DMS153 treated with DMSO at 0.1 percent for 48 hours (cell line): ENCODE results near the gene USP22.

ENCODE experiments used
- DNase-seq: peaks from one replicate; lab custom pipeline; 2025; ENCODE audit not compliant: unreplicated experiment; lab: John Stamatoyannopoulos, UW

Gene USP22

DNA sequence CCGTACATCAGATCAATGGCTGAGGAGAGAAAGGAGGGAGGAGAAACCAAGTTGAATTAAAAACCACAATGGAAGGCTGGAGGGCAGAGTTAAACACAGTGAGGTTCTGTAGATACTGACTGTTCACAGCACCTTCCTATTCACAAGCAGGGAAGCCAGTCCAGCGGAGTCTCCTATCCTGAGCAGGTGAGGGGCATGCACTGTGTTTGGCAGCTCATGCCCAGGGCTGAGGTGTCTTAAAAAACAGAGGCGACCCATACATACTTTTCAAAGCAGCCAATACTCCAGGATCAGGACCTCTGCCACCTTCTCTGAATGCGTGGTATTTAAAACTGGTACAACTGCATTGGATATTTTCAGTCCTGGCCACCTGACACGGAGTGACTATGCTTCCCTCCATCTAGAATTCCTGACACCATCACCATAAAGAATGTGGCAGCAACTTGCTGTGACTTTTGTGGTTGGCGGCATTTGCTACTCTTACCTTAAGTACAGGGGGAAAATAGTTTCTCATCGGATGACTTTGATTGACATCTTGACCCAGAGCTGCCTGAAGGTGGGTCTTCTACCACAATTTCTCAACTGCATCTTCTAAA, 21.5 kb downstream of the USP22 start:
- DNase-seq = no peak

- DNase-seq = no peak
These were observed 22.2 kb downstream of the USP22 start for GRCh38 chr17:21020622-21021021.

GRCh38 chr17:21019976-21020586, 22.7 kb downstream of the USP22 start:
- DNase-seq = no peak

- no peak for DNase-seq
These were observed 23.9 kb downstream of the USP22 start for GRCh38 chr17:21018894-21019293.

GRCh38 chr17:21017861-21018260, 24.9 kb downstream of the USP22 start:
- no peak for DNase-seq

DNA sequence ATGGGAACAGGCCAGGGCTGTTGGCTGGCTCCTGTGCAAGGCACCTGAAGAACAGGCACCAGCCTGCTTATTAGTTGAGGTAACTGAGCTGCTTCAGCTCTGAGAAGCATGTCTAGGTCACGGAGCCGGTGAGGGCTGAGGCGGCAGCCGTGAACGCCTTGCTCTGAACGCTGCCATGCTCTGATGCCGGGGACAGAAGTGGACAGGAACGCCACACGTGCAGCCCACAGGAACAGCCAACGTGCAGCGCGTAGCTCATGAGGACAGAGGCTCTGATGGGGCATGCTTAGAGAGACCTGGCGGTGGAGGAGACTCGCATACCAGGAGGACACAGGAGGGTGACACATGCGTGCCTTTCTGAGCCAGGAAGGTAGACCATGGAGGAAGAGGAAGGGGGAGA, 25.6 kb downstream of the USP22 start:
- no peak for DNase-seq

DNA sequence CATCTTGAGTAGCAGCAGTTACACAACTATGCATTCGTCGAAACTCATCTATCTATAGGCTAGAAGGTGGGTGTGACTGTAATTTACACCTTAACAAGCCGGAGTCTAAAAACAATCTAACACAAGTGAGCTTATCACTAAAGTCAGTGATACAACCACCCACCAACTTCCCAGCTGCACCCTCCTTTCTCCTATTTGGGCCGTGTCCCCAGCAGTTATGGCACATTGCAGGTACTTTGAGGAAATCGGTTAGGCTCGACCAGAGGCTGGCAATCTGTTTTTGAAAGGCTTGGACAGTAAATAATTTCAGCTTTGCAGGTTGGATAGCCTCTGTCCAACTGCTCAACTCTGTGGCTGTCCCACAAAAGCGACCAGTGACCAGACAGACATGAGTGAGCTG, 26.0 kb downstream of the USP22 start:
- no peak for DNase-seq

DNA sequence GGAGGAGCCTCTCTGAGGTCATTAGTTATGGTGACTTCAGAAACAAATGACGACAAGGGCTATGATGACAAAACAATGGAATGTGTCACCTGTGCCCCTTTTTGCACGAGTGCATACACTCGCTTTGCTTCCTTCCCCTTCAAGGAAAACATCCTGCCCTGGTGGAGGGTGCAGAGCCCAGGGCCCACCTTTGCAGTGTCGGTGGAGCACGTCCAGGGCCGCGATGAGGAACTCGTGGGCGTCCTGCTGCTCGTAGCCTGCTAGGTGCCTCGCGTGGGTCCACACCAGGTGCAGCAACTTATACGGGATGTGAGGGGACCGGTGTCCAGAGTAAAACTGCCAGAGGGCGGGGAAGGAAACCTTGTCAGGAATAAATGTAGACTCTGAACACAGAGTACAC, 27.2 kb downstream of the USP22 start:
- DNase-seq = no peak

GRCh38 chr17:21014498-21014897, 28.3 kb downstream of the USP22 start:
- no peak for DNase-seq

GRCh38 chr17:21013983-21014382, 28.8 kb downstream of the USP22 start:
- no peak for DNase-seq

- no peak for DNase-seq
These were observed 30.1 kb downstream of the USP22 start for GRCh38 chr17:21012736-21013135.

DNA sequence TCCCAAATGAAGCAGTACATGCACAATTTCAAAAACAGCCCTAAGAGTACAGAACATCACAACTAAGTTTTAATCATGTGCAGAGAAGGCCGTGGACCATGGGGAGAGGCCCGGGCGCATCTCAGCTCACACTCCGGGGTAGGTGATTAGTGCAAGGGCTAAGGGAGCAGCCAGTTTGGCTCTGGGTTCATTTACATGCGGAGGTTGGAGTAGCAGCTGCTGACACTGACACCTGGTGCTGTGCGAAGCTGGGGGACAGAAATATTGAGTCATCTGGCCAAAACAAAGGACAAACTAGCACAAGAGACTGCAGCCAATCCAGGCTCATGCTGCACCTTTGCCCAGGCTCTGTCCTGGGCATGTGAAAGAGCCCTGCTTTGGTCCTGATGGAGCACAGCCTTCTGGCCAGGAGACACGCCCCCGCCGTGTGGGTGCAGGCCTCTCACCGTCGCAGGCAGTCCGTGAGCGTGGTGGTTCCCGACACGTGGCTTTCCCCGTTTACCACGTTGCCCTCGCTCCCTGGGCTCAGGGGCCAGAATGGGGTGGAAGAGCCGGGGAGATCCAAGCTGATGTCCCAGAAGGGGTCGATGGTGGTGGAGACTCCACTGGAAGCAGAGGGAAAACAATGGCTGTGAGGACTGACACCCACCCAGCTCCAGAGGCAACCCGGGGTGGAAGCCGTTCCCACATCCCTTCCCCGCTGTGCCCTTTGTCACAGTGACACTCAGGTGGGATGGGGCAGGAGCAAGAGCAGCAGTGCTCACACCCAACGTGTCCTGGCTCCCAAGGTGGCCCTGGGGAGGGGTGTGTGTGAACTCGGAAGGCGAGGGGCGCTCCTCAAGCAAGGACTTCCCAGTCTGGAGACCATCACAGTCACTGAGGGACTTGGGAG, 31.9 kb downstream of the USP22 start:
- no peak for DNase-seq

- no peak for DNase-seq
These were observed 33.7 kb downstream of the USP22 start for GRCh38 chr17:21008992-21009671.

GRCh38 chr17:21008160-21008915, 34.5 kb downstream of the USP22 start:
- no peak for DNase-seq

GRCh38 chr17:21007646-21008045, 35.2 kb downstream of the USP22 start:
- no peak for DNase-seq

DNA sequence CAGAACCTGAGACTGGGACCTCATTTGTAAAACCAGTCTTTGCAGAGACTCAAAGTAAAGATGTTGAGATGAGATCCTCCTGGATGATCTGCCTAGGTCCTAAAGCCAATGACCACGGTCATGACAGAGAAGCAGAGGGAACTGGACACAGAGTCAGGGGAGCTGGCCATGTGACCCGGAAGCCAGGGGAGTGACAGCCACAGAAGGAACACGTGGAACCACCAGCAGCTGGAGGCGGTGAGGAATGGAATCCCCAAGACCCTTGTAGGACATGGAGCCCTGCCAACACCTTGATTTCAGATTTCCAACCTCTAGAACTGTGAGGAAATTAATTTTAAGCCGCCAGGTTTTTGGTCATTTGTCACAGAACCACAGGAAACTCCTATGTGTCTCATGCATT, 37.0 kb downstream of the USP22 start:
- no peak for DNase-seq

DNA sequence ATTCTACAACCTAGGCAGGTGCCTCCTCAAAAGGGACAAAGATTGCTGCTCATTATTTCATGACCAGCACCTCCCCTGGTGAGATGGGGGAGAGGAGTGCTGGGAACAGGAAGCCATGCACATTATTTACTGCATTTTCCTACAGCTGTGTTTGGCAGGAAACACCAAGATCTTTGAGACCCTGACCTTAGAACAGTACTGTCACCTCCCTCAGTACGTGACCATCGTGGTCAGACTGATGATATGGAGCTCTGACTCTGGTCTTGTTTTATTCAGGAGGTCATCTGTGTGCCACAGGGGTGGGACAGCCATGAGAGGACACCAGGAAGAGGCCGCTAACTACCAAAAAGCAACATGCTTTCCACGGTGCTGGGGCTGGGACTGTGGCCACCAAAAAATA, 37.4 kb downstream of the USP22 start:
- no peak for DNase-seq

- DNase-seq = no peak
These were observed 38.5 kb downstream of the USP22 start for GRCh38 chr17:21004016-21004930.

DNA sequence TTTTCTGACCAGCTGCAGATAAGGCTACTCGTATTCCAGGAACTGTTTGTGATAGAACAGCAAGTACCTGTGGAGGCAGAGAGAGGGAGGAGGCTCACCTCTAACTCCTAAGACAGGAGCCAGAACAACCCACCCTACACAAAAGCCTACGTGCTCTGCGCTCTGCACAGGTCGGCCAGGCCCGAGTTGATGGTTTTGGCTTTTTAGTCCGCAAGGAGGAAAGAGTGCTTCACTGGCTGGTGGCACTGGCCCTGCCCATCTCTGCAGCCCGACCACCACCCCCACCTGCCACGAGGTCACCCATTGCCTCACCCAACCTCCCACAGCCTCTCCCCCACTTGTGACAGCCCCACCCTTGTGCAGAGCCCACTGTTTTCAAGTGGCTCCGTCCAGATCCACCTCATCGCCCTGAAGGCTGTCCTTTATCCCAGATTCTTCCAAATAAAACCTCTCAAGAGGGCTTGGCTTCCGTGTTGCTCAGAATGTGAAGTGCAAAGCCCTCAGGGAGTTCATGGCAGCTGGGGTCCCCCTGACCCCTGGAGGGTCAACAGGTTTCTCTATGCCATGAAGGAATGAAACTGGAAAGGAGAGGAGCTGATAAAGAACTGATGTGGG, 39.7 kb downstream of the USP22 start:
- DNase-seq = no peak
